IMR-90 (cell line): ENCODE data around the gene SULT1B1. TPM values are rescaled to one million over a fixed set of nuclear protein-coding genes. Genes with fewer than 3 reads are reported as not detected.

Experiments
- ATAC-seq: fragments of 200-7000 bp; cut with Tn5 transposase; 2 replicates; pipeline ENCODE4 v1.9.1; 2020; ENCODE audit warnings: low read depth, mild to moderate bottlenecking, moderate library complexity
- BruUV-seq: library from RNA; stranded (reverse); fragments of 400-500 nt; replicated peaks from 2 replicates; lab custom pipeline; 2021; lab: Mats Ljungman, UMichigan
- CTCF ChIA-PET: fragments of 300-600 bp; formaldehyde crosslinking; extraction: SDS; loops from one replicate; lab custom pipeline; 2021; ENCODE audit warnings: antibody characterized with exemption; lab: Yijun Ruan, JAX
- POLR2A ChIA-PET: fragments of 300-600 bp; sonication (Branson Sonifier 250); formaldehyde crosslinking; loops from one replicate; lab custom pipeline; 2022; ENCODE audit warnings: antibody characterized with exemption; ENCODE audit not compliant: unreplicated experiment; lab: Charles Lee
- DNase-seq: peaks from one replicate; pipeline ENCODE4 v3.0.0; 2013
- H2AFZ ChIP-seq: replicated peaks from 2 replicates; pipeline ENCODE3; 2013; ENCODE audit warnings: low read length, mild to moderate bottlenecking; ENCODE audit not compliant: poor library complexity
- H2AK5ac ChIP-seq: 2 replicates; pipeline ENCODE4 v1.6.1; 2013; ENCODE audit warnings: low read depth, low read length, inconsistent platforms
- H2AK9ac ChIP-seq: replicated peaks from 2 replicates; pipeline ENCODE3; 2013; ENCODE audit warnings: mild to moderate bottlenecking, low read depth, low read length, moderate library complexity; ENCODE audit not compliant: poor library complexity
- H2BK120ac ChIP-seq: 2 replicates; pipeline ENCODE4 v1.6.1; 2013; ENCODE audit warnings: low read depth, low read length, inconsistent platforms
- H2BK15ac ChIP-seq: 3 replicates; pipeline ENCODE4 v1.6.1; 2013; ENCODE audit warnings: low read depth, low read length, inconsistent platforms
- H2BK20ac ChIP-seq: 2 replicates; pipeline ENCODE4 v1.6.1; 2013; ENCODE audit warnings: low read depth, mild to moderate bottlenecking, inconsistent platforms, low read length, moderate library complexity
- H2BK5ac ChIP-seq: 2 replicates; pipeline ENCODE4 v1.6.1; 2013; ENCODE audit warnings: mild to moderate bottlenecking, low read depth, low read length, inconsistent platforms; ENCODE audit not compliant: poor library complexity, severe bottlenecking
- H3K14ac ChIP-seq: replicated peaks from 2 replicates; pipeline ENCODE4 v1.6.1; 2013; ENCODE audit warnings: low read depth, low read length, inconsistent platforms
- H3K18ac ChIP-seq: 2 replicates; pipeline ENCODE4 v1.6.1; 2013; ENCODE audit warnings: low read depth, low read length, control low read depth
- H3K23ac ChIP-seq: 2 replicates; pipeline ENCODE4 v1.6.1; 2013; ENCODE audit warnings: low read depth, low read length, inconsistent platforms
- H3K27ac ChIP-seq: 2 replicates; pipeline ENCODE4 v1.5.1; 2013; ENCODE audit warnings: mild to moderate bottlenecking, control low read depth, low read length; ENCODE audit not compliant: insufficient read depth
- H3K27me3 ChIP-seq: 2 replicates; pipeline ENCODE4 v1.6.1; 2013; ENCODE audit warnings: low read length; ENCODE audit not compliant: control insufficient read depth, insufficient read depth
- H3K36me3 ChIP-seq: 2 replicates; pipeline ENCODE4 v1.6.1; 2013; ENCODE audit warnings: low read length, mixed read lengths; ENCODE audit not compliant: control insufficient read depth, insufficient read depth
- H3K4ac ChIP-seq: 2 replicates; pipeline ENCODE4 v1.6.1; 2013; ENCODE audit warnings: low read depth, low read length, inconsistent platforms
- H3K4me1 ChIP-seq: 2 replicates; pipeline ENCODE4 v1.6.1; 2013; ENCODE audit warnings: low read length, mixed read lengths; ENCODE audit not compliant: control insufficient read depth, insufficient read depth
- H3K4me2 ChIP-seq: 2 replicates; pipeline ENCODE4 v1.6.1; 2013; ENCODE audit warnings: low read depth, mild to moderate bottlenecking, control low read depth, low read length, moderate library complexity
- H3K4me3 ChIP-seq: 2 replicates; pipeline ENCODE4 v1.5.1; 2013; ENCODE audit warnings: low read depth, mild to moderate bottlenecking, control low read depth, low read length, moderate library complexity; ENCODE audit not compliant: insufficient read depth
- H3K56ac ChIP-seq: 2 replicates; pipeline ENCODE4 v1.6.1; 2013; ENCODE audit warnings: low read length, inconsistent platforms; ENCODE audit not compliant: insufficient read depth; ENCODE audit errors: extremely low read depth
- H3K79me1 ChIP-seq, 2 experiments: 2 replicates each; pipeline ENCODE4 v1.6.1; 2013; ENCODE audit warnings: low read length in 2 of 2, inconsistent platforms in 1 of 2, low read depth in 1 of 2
- H3K9ac ChIP-seq: 2 replicates; pipeline ENCODE4 v1.6.1; 2013; ENCODE audit warnings: low read depth, low read length, control low read depth
- H3K9me1 ChIP-seq: 2 replicates; pipeline ENCODE4 v1.6.1; 2013; ENCODE audit warnings: low read length, inconsistent platforms; ENCODE audit not compliant: insufficient read depth
- H3K9me3 ChIP-seq: 2 replicates; pipeline ENCODE4 v1.6.1; 2013; ENCODE audit warnings: low read length; ENCODE audit not compliant: control insufficient read depth, insufficient read depth
- H4K20me1 ChIP-seq: 2 replicates; pipeline ENCODE4 v1.6.1; 2013; ENCODE audit warnings: low read length, inconsistent platforms; ENCODE audit not compliant: insufficient read depth
- H4K5ac ChIP-seq: 2 replicates; pipeline ENCODE4 v1.6.1; 2013; ENCODE audit warnings: mild to moderate bottlenecking, low read depth, low read length, control low read depth
- H4K8ac ChIP-seq, 2 experiments: 2 replicates each; pipeline ENCODE4 v1.6.1; 2013; ENCODE audit warnings: low read depth in 2 of 2, low read length in 2 of 2, control low read depth in 1 of 2, inconsistent platforms in 1 of 2
- H4K91ac ChIP-seq: 2 replicates; pipeline ENCODE4 v1.6.1; 2013; ENCODE audit warnings: low read depth, low read length, inconsistent platforms; ENCODE audit not compliant: insufficient read depth
- BHLHE40 ChIP-seq: fragments of 150-350 bp; IDR thresholded peaks from 2 replicates; pipeline ENCODE4 v1.6.1; 2016; ENCODE audit warnings: mild to moderate bottlenecking, low read depth, low read length
- CHD1 ChIP-seq: IDR thresholded peaks from 2 replicates; pipeline ENCODE4 v1.6.1; 2012; ENCODE audit warnings: low read depth, low read length, improper control_type of control experiment
- FOS ChIP-seq: fragments of 150-350 bp; IDR thresholded peaks from 2 replicates; pipeline ENCODE4 v1.6.1; 2016; ENCODE audit warnings: low read depth, low read length
- MAFK ChIP-seq: IDR thresholded peaks from 2 replicates; pipeline ENCODE4 v1.6.1; 2012; ENCODE audit warnings: low read depth, low read length, improper control_type of control experiment
- MAZ ChIP-seq: IDR thresholded peaks from 2 replicates; pipeline ENCODE4 v1.6.1; 2012; ENCODE audit warnings: low read depth, mild to moderate bottlenecking, low read length, improper control_type of control experiment, moderate library complexity, borderline replicate concordance
- MXI1 ChIP-seq: IDR thresholded peaks from 2 replicates; pipeline ENCODE4 v1.6.1; 2012; ENCODE audit warnings: low read depth, mild to moderate bottlenecking, low read length, moderate library complexity, borderline replicate concordance
- NFE2L2 ChIP-seq: fragments of 150-350 bp; IDR thresholded peaks from 2 replicates; pipeline ENCODE4 v1.6.1; 2016; ENCODE audit warnings: low read depth, mild to moderate bottlenecking, low read length
- POLR2A ChIP-seq: IDR thresholded peaks from 2 replicates; pipeline ENCODE4 v1.6.1; 2012; ENCODE audit warnings: mild to moderate bottlenecking, low read depth, low read length
- RAD21 ChIP-seq: IDR thresholded peaks from 2 replicates; pipeline ENCODE4 v1.6.1; 2012; ENCODE audit warnings: low read length, improper control_type of control experiment
- RCOR1 ChIP-seq: IDR thresholded peaks from 2 replicates; pipeline ENCODE4 v1.6.1; 2012; ENCODE audit warnings: mild to moderate bottlenecking, low read length, improper control_type of control experiment; ENCODE audit not compliant: insufficient replicate concordance
- RFX5 ChIP-seq: IDR thresholded peaks from 2 replicates; pipeline ENCODE4 v1.8.0; 2012; ENCODE audit warnings: low read depth, mild to moderate bottlenecking, low read length, moderate library complexity
- SMC3 ChIP-seq: fragments of 150-350 bp; IDR thresholded peaks from 2 replicates; pipeline ENCODE4 v1.6.1; 2016; ENCODE audit warnings: low read depth, mild to moderate bottlenecking, antibody characterized with exemption, low read length, moderate library complexity
- USF2 ChIP-seq: fragments of 150-350 bp; IDR thresholded peaks from 2 replicates; pipeline ENCODE4 v1.6.1; 2017; ENCODE audit warnings: mild to moderate bottlenecking, antibody characterized with exemption, low read length, low read depth
- WGBS, 2 experiments: methylation state at CpG; one replicate each; pipeline versions ENCODE4 v1.1.5 to v1.1.7; 2013; ENCODE audit warnings: missing lambda C conversion rate in 2 of 2; ENCODE audit not compliant: insufficient read length in 1 of 2; ENCODE audit errors: extremely low coverage in 2 of 2; 5-methylcytosine and 5-hydroxymethylcytosine counted together
- dilution Hi-C: fragments of 300-500 bp; cut with HindIII; formaldehyde crosslinking; loops from one replicate; pipeline ENCODE4 v1.14.3; 2018; ENCODE audit warnings: low sequenced_read_pairs; ENCODE audit not compliant: unreplicated experiment
- in situ Hi-C: fragments of 300-500 bp; cut with MboI; formaldehyde crosslinking; loops from 3 replicates; pipeline ENCODE4 v1.14.3; 2019; ENCODE audit warnings: low sequenced_read_pairs, inconsistent platforms, mixed read lengths
- intact Hi-C: fragments of 100-400 bp; cut with micrococcal nuclease; formaldehyde crosslinking; loops from 2 replicates; pipeline ENCODE4 v1.10.0; 2022
- polyA plus RNA-seq, 3 experiments: library from polyadenylated mRNA; depleted of rRNA; stranded (reverse); fragments of >200 nt; gene quantifications; 2 replicates each; pipeline ENCODE4 v1.2.3, GENCODE V29; 2012; ENCODE audit warnings: low replicate concordance in 1 of 3
- total RNA-seq: library from RNA; depleted of rRNA; stranded (reverse); fragments of >200 nt; gene quantifications from 2 replicates; pipeline ENCODE4 v1.2.3, GENCODE V29; 2012
- TF ChIP-seq, protein P1 (sequence below): conservative IDR thresholded peaks from 2 replicates; pipeline ENCODE4 v1.5.1; 2012; ENCODE audit warnings: mild to moderate bottlenecking, low read depth, low read length, improper control_type of control experiment

The SULT1B1 gene
- total and polyA plus RNA-seq, 2 of the 4 experiments (the other 2 are of a cell fraction), result 0.05 to 0.18 TPM

GRCh38 chr4:69781458-69782418 is 21.3 kb upstream of the SULT1B1 start:
- H3K23ac ChIP-seq, result no peak overlapping the region
- no peaks in the 10 kb centered on the region for H3K4me1 ChIP-seq
- H3K9me3 ChIP-seq, result peaks cover 3% of the 10 kb centered on the region; the same call in 1 of the 2 replicates
- no peak overlapping the region for H3K9ac ChIP-seq
- H3K14ac ChIP-seq, result no peak overlapping the region
- H2BK5ac ChIP-seq, result no peak overlapping the region
- no peak overlapping the region for H3K4me2 ChIP-seq
- H2BK20ac ChIP-seq, result no peak overlapping the region
- no peak overlapping the region for H2AK5ac ChIP-seq
- H3K36me3 ChIP-seq, result no peaks in the 10 kb centered on the region
- no peak overlapping the region for H3K56ac ChIP-seq
- H3K4ac ChIP-seq, result no peak overlapping the region
- ATAC-seq, result no peak
- H3K4me3 ChIP-seq, result no peak overlapping the region
- H4K91ac ChIP-seq, result no peak overlapping the region
- no peak overlapping the region for H2BK120ac ChIP-seq
- H3K9me1 ChIP-seq, result no peaks in the 10 kb centered on the region
- no peak overlapping the region for H2BK15ac ChIP-seq
- H3K27me3 ChIP-seq, result no peaks in the 10 kb centered on the region
- intact Hi-C loops (no loop called here), dilution Hi-C loops (no loop called here), in situ Hi-C loops (no loop called here)
- ChIA-PET CTCF (no interaction called here), POLR2A (no interaction called here)
- no peak overlapping the region for H3K27ac ChIP-seq
- H4K8ac ChIP-seq, result no peak overlapping the region
- DNase-seq, result no peak
- no peaks in the 10 kb centered on the region for H3K79me1 ChIP-seq
- no peaks in the 10 kb centered on the region for H4K20me1 ChIP-seq
- H4K5ac ChIP-seq, result no peak overlapping the region
- H3K18ac ChIP-seq, result no peak overlapping the region
- 88% methylated on average over 9 of the region's 19 CpGs; no CpG with 5 or more reads in 1 of the 2 experiments for WGBS, 2 experiments
- no TSS peak for BruUV-seq
- H2AK9ac ChIP-seq, result no peak overlapping the region
- no peak overlapping the region for H2AFZ ChIP-seq
- TF ChIP-seq POLR2A (no peak), MXI1 (no peak), USF2 (no peak), RFX5 (no peak), MAZ (no peak), SMC3 (no peak), RCOR1 (no peak), MAFK (no peak), CHD1 (no peak), BHLHE40 (no peak), RAD21 (no peak), NFE2L2 (no peak), FOS (no peak)
- TF ChIP-seq, protein P1, sequence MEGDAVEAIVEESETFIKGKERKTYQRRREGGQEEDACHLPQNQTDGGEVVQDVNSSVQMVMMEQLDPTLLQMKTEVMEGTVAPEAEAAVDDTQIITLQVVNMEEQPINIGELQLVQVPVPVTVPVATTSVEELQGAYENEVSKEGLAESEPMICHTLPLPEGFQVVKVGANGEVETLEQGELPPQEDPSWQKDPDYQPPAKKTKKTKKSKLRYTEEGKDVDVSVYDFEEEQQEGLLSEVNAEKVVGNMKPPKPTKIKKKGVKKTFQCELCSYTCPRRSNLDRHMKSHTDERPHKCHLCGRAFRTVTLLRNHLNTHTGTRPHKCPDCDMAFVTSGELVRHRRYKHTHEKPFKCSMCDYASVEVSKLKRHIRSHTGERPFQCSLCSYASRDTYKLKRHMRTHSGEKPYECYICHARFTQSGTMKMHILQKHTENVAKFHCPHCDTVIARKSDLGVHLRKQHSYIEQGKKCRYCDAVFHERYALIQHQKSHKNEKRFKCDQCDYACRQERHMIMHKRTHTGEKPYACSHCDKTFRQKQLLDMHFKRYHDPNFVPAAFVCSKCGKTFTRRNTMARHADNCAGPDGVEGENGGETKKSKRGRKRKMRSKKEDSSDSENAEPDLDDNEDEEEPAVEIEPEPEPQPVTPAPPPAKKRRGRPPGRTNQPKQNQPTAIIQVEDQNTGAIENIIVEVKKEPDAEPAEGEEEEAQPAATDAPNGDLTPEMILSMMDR, result no peak
